Left lung (tissue), 10 donors: ENCODE data around the gene NUDT3. TPM values are rescaled to one million over a fixed set of nuclear protein-coding genes. Genes with fewer than 3 reads are reported as not detected.

ENCODE experiments used
- ATAC-seq: fragments of 200-7000 bp; cut with Tn5 transposase; one replicate; pipeline ENCODE4 v1.9.1; 2020; ENCODE audit warnings: moderate library complexity
- DNase-seq, 4 donors: peaks; one replicate each; pipeline ENCODE4 v3.0.0-alpha.2; 2013 to 2020
- H3K27ac ChIP-seq, 2 donors: fragments of 200-600 bp; sonication (generic) in 1 of 2; one replicate each; pipeline versions ENCODE4 v1.5.0 to v1.8.0; 2020 to 2021
- H3K27me3 ChIP-seq, 2 donors: fragments of 200-600 bp; sonication (generic) in 1 of 2; one replicate each; pipeline versions ENCODE4 v1.5.0 to v1.8.0; 2020 to 2021
- H3K36me3 ChIP-seq, 2 donors: fragments of 200-600 bp; sonication (generic) in 1 of 2; one replicate each; pipeline versions ENCODE4 v1.5.0 to v1.8.0; 2020 to 2021
- H3K4me1 ChIP-seq, 2 donors: fragments of 200-600 bp; one replicate each; pipeline ENCODE4 v1.8.0; 2021
- H3K4me3 ChIP-seq, 2 donors: fragments of 200-600 bp; sonication (generic) in 1 of 2; one replicate each; pipeline versions ENCODE4 v1.5.0 to v1.8.0; 2020 to 2021; ENCODE audit warnings: mild to moderate bottlenecking in 1 of 2
- H3K9me3 ChIP-seq, 2 donors: fragments of 200-600 bp; sonication (generic) in 1 of 2; one replicate each; pipeline versions ENCODE4 v1.5.0 to v1.8.0; 2020 to 2021
- intact Hi-C, 2 donors: fragments of 100-400 bp; cut with DNase I; formaldehyde crosslinking; loops; one replicate each; pipeline versions ENCODE4 v1.11.2 to v1.14.2; 2022
- polyA plus RNA-seq, 6 donors: library from polyadenylated mRNA; unstranded; fragments of 120-200 nt; gene quantifications; one replicate each; pipeline ENCODE4 v1.2.1, GENCODE V29; 2013; ENCODE audit not compliant: insufficient read length in 6 of 6
- total RNA-seq, 2 donors: library from RNA; stranded (reverse); fragmentation: NEBNext Ultra II Directional; extraction: Animal tissue kit (Norgen Biotek cat#: 25700); gene quantifications; one replicate each; pipeline ENCODE4 v1.2.1, GENCODE V29; 2021
- TF ChIP-seq, protein P1 (sequence below), 2 donors: fragments of 200-600 bp; sonication (generic) in 1 of 2; IDR thresholded peaks; one replicate each; pipeline versions ENCODE4 v1.5.0 to v1.8.0; 2021; ENCODE audit warnings: antibody characterized with exemption in 2 of 2
- donor health status: DM: no; HTN: yes; CAD: no.
- donor health status: DM: no; HTN: no; CAD: no.

The NUDT3 gene
- total and polyA plus RNA-seq, 8 donors: 10.5 to 27.9 (median 14.9) TPM

DNA sequence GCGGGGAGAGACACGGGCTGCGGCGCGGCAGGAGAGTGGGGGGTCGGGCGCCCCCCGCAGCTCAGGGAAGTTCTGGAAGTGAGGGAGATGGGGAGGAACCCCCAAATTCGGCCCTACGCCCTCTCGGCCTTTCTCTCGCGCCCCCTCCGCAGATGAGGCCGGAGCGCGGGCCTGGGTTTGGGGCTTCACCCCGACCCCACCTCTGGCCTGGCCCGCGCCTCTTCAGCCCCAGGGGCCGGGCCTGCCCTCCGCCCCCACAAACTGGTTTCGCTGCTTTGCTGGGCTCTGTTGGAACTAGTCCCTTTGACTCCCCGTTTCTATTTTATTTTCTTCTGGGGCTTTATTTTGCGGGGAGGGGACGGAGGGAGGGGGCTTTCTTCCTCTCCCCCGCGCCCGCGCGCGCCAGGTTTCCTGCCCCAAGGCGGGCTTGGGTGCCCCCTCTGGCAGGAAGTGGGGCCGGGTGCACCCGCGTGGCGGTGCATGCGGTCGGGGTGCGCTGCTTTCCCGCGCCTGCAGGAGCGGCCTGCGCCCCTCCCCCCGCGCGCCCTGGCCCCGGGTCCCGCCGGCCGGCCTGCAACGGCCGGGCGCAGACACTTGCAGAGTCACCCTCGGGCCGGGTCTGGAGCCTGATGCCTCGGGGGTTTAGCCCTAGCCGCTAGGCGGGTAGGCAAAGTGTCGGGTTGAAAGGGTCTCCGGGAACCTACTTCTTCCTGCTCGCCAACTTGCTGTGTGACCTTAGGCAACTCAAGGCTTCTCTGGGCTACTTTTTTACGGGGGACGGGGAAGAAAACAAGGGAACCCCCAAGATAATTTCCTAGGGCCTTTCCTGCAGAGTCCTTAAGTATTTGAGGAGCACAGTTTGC is 154.5 kb downstream of the NUDT3 start:
- peaks cover 0 to 30% of the 10 kb centered on the region in 2 donors for H3K36me3 ChIP-seq
- H3K27me3 ChIP-seq: no peaks in the 10 kb centered on the region
- peak in 3 of 4 donors; percentile 17 to 89 (median 53) for DNase-seq
- H3K4me3 ChIP-seq: peak overlapping the region; percentile 65 to 68
- intact Hi-C loops: no loop called here
- H3K4me1 ChIP-seq: peaks cover 6 to 41% of the 10 kb centered on the region in 2 donors
- TF ChIP-seq, protein P1, sequence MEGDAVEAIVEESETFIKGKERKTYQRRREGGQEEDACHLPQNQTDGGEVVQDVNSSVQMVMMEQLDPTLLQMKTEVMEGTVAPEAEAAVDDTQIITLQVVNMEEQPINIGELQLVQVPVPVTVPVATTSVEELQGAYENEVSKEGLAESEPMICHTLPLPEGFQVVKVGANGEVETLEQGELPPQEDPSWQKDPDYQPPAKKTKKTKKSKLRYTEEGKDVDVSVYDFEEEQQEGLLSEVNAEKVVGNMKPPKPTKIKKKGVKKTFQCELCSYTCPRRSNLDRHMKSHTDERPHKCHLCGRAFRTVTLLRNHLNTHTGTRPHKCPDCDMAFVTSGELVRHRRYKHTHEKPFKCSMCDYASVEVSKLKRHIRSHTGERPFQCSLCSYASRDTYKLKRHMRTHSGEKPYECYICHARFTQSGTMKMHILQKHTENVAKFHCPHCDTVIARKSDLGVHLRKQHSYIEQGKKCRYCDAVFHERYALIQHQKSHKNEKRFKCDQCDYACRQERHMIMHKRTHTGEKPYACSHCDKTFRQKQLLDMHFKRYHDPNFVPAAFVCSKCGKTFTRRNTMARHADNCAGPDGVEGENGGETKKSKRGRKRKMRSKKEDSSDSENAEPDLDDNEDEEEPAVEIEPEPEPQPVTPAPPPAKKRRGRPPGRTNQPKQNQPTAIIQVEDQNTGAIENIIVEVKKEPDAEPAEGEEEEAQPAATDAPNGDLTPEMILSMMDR (IDR thresholded peaks at IDR 0.05): peak in 1 of 2 donors; percentile 35
- peak; percentile 5 for ATAC-seq
- H3K9me3 ChIP-seq: no peaks in the 10 kb centered on the region
- peak overlapping the region; percentile 53 to 70 for H3K27ac ChIP-seq

DNA sequence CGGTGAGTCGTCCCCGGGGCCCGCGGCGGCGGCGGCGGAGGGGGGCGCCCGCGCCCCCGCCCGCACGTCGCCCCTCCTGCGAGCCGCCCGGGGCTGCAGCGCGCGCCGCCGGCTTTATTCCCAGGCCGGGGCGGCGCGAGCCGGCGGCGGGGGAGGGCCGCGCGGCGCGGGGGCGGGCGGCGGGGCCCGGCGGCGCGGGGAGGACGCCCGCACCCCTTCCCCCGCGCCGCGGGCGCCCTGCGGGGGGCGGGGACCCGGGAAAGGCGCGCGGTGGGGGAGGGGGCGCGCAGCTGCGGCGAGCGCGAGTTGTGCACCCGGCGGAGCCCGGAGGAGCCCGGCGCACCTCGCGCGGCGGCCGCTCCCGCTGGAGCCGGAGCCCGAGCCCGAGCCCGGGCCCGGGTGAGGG is 155.2 kb downstream of the NUDT3 start:
- peak; percentile 1 for ATAC-seq
- intact Hi-C loops: no loop called here

DNA sequence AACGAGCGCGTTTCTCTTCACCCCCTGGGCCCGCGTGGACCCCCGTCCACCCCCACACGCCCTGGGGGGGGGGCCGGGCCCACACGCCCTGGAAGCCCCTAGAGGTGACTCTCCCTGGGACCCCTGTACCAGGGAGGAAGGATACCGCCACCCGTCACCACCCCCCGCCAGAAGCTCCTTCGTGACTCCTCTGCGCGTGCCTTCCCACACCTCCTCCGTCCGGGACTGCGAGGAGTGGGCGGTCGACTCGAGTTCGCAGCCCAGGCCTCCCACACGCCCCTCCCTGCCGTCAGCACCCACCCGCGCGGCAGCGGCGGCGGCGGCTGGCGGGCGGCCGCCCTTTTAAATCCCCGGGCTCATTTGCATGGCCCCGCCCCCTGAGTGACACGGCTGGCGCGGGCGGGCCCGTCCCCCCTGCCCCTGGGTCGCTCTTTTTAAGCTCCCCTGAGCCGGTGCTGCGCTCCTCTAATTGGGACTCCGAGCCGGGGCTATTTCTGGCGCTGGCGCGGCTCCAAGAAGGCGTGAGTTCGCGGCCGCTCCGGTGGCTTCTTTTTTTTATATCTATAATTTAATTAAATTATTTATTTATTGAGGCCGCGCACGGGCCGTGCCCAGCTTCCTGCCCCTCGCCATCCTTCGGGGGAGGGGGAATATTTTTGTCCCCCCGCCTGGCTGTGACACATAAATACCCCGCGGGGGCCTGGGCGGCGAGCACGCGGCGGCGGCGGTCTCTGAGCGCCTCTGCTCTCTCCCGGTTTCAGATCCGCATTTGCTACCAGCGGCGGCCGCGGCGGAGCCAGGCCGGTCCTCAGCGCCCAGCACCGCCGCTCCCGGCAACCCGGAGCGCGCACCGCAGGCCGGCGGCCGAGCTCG is 155.8 kb downstream of the NUDT3 start, which contains the start of gene HMGA1:
TSS of gene HMGA1 (plus strand) at position 431 of the 873 bp plus-strand sequence. CDS start 3,908 bp downstream, outside the sequence.
- Histone ChIP-seq H3K4me1 (peaks cover 6 to 28% of the 10 kb centered on the region in 2 donors), H3K9me3 (no peaks in the 10 kb centered on the region), H3K36me3 (peaks cover 0 to 18% of the 10 kb centered on the region in 2 donors), H3K4me3 (peak within 1 kb of the TSS; percentile 68 to 72), H3K27ac (peak within 1 kb of the TSS; percentile 88 to 95), H3K27me3 (no peaks in the 10 kb centered on the region)
- ATAC-seq (peak; percentile 89), DNase-seq (peak; percentile 72 to 97 (median 91))
- TF ChIP-seq, protein P1 (IDR thresholded peaks at IDR 0.05): no peak
- intact Hi-C loops: no loop called here

More for the DNA sequence above, 155.2 kb downstream of the NUDT3 start:
- peaks cover 0 to 24% of the 10 kb centered on the region in 2 donors for H3K36me3 ChIP-seq
- H3K4me1 ChIP-seq: peaks cover 6 to 34% of the 10 kb centered on the region in 2 donors
- no peaks in the 10 kb centered on the region for H3K9me3 ChIP-seq
- H3K27me3 ChIP-seq: no peaks in the 10 kb centered on the region
- TF ChIP-seq, protein P1 (IDR thresholded peaks at IDR 0.05): no peak
- H3K4me3 ChIP-seq: peak overlapping the region; percentile 68 to 72
- peak in 2 of 4 donors; percentile 24 to 83 for DNase-seq
- H3K27ac ChIP-seq: peak overlapping the region; percentile 88 to 95

DNA sequence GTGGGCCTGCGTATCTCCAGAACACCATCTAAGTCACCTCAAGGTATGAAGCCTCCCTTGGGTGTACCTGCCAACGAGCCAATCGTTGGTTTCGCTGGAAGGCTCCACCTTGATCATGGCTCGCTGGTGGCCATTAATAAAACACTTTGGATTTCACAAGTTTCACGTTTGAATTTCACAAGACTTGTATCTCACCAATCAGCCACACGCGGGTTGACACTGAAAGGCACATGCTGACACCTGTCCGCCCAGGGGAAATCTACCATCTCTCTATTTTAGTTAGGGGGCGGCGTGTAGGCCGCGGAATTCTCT is 156.4 kb downstream of the NUDT3 start:
- H3K4me1 ChIP-seq: peaks cover 6 to 28% of the 10 kb centered on the region in 2 donors
- peak overlapping the region; percentile 88 to 95 for H3K27ac ChIP-seq
- DNase-seq: peak in 1 of 4 donors; percentile 43
- ATAC-seq: peak; percentile 56
- peaks cover 0 to 12% of the 10 kb centered on the region in 2 donors for H3K36me3 ChIP-seq
- TF ChIP-seq, protein P1 (IDR thresholded peaks at IDR 0.05): no peak
- no peaks in the 10 kb centered on the region for H3K27me3 ChIP-seq
- H3K9me3 ChIP-seq: no peaks in the 10 kb centered on the region
- intact Hi-C loops: no loop called here
- peak overlapping the region; percentile 68 to 72 for H3K4me3 ChIP-seq
